GM12875 (cell line): ENCODE data around the gene RESF1.

ENCODE experiments used
- H3K4me3 ChIP-seq: one replicate; pipeline ENCODE4 v1.5.1; 2011; ENCODE audit warnings: low read depth, low read length, control low read depth
- CTCF ChIP-seq: IDR thresholded peaks from 2 replicates; pipeline ENCODE4 v1.5.1; 2011; ENCODE audit warnings: low read depth, mild to moderate bottlenecking, control low read depth, inconsistent platforms, low read length, moderate library complexity, borderline replicate concordance; ENCODE audit not compliant: insufficient read depth

Gene RESF1

DNA sequence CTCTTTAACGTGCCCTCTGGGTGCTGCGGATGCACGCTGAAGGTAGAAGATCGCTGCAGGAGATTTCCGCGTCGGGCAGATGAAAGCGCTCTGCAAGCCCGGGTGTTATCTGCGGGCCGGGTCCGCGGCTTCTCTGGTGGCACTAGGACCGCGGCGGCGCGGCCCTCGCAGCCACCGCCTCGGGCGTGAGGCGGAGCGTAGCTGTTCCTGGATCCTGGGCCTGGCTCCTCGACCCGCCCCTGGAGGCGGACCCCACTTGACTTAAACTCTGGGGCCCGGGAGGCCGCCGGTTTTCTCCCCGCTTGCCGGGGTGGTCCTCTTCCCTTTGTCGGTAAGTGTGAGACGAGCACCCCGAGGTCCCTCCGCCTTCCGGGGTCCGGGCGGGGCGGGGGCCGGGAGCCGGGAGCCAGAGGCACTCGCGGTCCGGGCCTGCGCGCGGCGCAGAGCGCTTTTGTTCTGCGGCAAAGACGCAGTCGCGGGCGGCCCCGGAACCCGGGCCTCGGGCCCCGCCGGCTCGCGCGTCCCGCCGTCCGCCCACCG is at the start of gene RESF1:
Gene RESF1 (plus strand): TSS at position 255 of the 540 bp plus-strand sequence. CDS start 21,541 bp downstream, outside the sequence.
- H3K4me3 ChIP-seq: peak within 1 kb of the TSS; percentile 59
- TF ChIP-seq CTCF: no peak

DNA sequence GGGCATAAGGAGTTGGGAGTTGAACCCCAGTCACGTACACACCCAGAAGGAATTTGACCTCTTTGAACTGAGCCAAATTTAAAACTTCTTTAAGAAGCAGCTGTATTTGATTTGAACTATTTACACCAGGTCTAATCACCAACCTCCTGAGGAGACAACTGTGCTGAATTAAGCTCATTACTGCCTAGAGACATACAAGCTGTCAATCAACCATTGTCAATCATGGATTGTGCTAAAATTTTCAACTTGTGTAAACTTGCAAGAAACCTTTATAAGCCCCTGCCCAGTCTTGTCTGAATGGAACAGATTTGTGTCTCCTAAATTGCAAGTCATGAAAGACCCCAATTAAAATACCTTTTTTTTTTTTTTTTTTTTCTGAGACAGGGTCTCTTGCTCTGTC is 44.3 kb upstream of the RESF1 start:
- H3K4me3 ChIP-seq: no peak overlapping the region
- TF ChIP-seq CTCF: no peak

- no peak for TF ChIP-seq CTCF
- no peak overlapping the region for H3K4me3 ChIP-seq
These were observed 43.8 kb upstream of the RESF1 start for GRCh38 chr12:31915446-31915845.

- H3K4me3 ChIP-seq: no peak overlapping the region
- TF ChIP-seq CTCF: no peak
These were observed 36.7 kb upstream of the RESF1 start for GRCh38 chr12:31922341-31923062.

DNA sequence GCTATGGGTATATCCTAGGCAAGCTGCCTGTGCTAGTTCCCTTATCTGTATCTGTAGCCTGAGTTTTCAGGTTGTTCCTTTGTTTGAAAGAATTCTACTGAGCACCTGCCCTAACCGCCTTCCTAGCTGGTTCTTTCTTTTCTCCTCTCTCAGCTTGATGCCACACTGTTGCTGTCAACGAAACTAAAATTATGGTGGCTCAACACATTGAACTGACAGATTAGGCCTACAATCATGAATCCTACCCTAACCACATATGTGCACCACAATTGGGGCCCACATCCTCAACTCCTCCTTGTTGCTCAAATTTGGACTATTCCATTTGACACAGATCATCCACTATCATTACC is 36.2 kb upstream of the RESF1 start:
- TF ChIP-seq CTCF: no peak
- H3K4me3 ChIP-seq: no peak overlapping the region

DNA sequence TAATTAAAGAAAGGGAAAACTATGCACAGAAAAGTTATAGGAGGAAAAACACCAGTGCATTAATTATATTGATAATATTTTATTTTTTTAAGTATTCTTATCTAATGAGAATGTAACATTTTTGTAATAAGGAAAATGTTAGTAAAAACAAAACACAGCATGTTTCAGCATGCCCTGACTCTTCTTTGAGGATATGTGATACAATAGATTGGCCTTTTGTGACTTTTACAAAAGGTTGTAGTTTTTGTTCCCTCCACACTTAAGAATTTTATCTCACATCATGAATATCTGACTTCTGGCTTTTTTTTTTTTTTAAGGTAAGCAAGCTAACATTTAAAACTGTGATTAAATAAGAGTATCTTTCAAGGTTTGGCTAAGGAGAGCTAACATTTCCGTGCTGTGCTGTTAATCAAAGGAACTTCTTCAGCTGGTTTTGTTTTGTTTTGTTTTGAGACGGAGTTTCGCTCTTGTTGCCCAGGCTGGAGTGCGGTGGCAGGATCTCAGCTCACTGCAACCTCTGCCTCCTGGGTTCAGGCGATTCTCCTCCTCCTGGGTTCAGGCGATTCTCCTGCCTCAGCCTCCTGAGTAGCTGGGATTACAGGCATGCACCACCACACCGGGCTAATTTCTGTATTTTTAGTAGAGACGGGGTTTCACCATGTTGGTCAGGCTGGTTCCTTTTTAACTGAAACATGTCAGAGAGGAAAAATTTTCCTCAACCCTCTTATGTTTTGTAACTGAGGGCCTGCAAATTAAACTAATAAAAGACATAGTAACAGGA is 30.8 kb upstream of the RESF1 start:
- no peak overlapping the region for H3K4me3 ChIP-seq

More for the DNA sequence above, 30.8 kb upstream of the RESF1 start:
- no peak for TF ChIP-seq CTCF
